HK-2 (cell line): Measurements from ENCODE around the gene LMO2.

Experiments used
- DNase-seq: peaks from one replicate; pipeline ENCODE4 v3.0.0-alpha.2; 2018; ENCODE audit not compliant: unreplicated experiment

LMO2 gene

GRCh38 chr11:33913991-33914390 is 22.1 kb upstream of the LMO2 start:
- no peak for DNase-seq

DNA sequence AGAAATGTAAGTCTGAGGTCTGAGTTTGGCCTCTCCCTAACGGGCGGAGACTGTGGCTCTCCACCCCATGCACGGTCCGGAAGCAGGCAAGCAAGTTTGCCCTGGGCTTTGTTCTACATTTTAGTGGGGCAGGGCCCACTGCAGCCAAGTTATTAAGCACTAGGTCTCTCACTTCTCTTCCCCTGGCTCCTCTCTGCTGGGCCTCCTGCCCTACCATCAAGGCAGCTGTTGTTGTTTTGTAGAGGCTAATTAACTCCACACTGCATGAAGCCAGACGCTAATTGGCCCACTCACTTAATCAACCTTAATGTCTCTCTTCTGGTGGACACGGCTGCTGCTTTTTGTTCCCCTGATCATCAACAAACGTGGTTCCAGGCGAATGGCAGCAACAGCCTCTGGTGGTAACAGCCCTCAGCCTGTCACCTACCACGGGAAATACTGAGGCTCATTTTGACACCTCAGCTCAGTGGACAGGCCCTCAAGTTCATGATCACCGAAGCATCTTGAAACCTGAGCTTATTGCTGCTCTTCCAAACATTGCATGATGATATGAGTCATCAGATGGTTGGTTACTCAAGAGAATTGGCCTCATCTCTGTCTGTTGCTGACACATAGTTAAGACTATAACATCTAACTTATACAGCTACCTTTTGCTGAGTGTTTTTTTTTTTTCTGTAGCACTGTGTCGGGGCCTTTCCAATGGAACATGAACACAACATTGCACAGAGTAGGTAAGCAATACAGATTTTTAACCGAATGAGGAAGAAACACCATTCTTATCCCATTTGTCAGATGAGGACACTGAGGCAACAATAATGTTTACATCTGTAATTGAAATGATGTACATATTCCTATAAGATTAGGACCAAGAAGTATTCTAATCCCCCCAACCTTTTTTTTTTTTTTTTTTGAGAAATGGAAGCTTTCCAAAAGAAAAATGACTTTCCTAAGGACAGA is 20.8 kb upstream of the LMO2 start:
- DNase-seq, result peak; percentile 8

DNA sequence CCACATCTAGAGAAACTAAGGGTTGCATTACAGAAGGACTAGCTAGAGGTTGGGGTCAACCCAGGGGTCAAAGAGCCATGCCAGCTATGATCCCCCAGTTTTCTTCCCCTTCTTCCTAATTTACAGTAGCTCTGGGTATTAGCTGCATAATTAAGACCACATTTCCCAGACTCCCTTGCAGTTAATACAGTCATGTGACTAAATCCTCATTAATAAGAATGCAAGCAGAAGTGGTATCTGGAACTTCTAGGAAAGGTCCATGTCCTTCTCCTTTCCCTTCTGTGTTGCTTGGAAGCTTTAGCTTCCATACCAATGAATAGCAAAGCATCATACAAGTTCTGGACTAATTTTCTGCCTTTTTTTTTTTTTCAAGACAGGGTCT is 19.1 kb upstream of the LMO2 start:
- DNase-seq, result no peak

GRCh38 chr11:33910296-33910957 is 18.6 kb upstream of the LMO2 start:
- no peak for DNase-seq

- no peak for DNase-seq
Observed at GRCh38 chr11:33909552-33909951, 17.7 kb upstream of the LMO2 start.

DNA sequence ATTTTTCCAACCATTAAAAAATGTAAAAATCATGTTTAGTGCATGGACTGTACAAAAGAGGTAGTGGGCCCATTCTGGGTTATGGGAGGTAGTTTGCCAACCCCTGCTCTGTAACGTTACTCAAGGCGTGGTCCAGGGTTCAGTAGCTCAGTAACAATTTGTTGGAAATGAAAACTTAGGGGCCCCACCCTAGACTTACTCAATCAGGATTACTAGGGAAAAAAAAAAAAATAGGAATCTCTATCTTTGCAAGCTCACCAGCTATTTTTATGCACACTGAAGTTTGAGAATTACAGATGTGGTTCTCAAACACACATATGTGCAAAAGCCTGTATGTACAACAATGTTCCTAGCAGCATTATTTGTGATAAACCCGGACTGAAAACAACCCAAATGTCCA is 17.3 kb upstream of the LMO2 start:
- DNase-seq, result no peak

DNA sequence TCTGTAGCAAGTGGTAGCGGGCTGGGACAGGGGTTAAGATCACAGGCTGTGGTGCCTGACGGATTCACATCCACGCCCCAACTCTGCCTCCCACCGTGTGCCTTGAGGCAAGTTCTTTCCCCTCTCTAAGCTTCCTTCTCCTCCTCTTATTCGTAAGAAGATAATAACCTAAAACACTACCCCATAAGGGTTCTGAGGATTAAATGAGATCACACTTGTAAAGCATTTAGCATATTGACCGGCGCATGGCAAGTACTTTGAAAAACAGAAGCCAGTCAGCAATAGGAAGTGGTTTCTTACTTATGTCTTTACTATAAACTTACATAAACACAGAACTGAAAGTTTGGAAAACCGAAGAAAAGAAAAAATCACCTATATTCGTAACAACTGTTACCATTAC is 15.5 kb upstream of the LMO2 start:
- no peak for DNase-seq

- no peak for DNase-seq
Observed at GRCh38 chr11:33906484-33907186, 14.8 kb upstream of the LMO2 start.

- DNase-seq, result no peak
Observed at GRCh38 chr11:33904102-33904501, 12.2 kb upstream of the LMO2 start.

- no peak for DNase-seq
Observed at GRCh38 chr11:33900159-33900840, 8.4 kb upstream of the LMO2 start.

DNA sequence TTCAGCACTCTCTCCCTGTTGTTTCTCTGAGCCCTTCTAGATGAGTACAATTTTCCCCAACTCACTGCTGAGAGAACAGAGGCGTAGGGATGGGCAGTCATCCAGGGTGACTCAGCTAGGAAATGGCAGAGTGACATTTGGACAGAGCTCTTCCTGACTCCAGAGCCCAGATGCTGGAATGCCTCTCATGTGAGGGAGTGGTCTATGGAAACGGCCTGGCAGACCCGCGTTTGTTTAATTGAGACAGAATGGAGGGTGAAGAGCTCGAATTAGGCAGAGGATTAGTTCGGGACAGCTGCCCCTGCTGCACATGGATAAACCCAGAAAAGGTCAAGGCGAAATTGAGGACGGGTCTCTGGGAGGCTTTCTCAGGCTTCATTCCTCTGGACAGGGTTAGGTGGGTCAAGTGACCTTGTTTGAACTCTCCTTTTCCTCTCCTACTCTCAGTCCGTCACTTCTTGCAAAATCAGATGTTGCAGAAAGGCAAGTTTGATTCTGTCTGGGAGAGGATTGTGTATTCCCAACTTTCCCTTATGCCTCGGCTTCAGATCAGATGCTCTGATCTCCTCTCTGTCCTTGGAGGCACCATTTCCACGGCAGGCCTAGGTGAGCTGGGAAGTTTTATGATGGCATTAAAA is 7.6 kb upstream of the LMO2 start:
- DNase-seq, result peak; percentile 1

- DNase-seq, result no peak
Observed at GRCh38 chr11:33898957-33899356, 7.1 kb upstream of the LMO2 start.

- DNase-seq, result no peak
Observed at GRCh38 chr11:33897761-33898375, 6.0 kb upstream of the LMO2 start.

- no peak for DNase-seq
Observed at GRCh38 chr11:33896911-33897310, 5.0 kb upstream of the LMO2 start.

DNA sequence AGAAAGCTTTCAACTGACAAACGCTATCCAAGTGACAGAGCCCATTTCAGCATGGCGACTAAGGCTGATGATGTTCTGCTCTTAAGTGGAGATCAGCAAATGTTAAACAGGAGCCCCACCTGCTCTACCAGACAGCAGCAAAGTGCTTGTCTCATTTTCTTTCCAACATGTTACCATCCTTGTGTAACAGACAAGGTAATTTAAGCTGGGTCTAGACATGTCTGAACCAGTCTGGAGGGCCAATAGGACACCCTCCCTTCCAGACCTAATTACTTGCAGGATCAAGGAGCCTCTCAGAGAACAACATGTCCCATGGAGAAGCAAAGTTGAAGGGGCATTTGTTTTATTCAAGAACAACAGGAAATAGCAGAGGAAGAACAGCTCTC is 3.9 kb upstream of the LMO2 start:
- DNase-seq, result no peak

DNA sequence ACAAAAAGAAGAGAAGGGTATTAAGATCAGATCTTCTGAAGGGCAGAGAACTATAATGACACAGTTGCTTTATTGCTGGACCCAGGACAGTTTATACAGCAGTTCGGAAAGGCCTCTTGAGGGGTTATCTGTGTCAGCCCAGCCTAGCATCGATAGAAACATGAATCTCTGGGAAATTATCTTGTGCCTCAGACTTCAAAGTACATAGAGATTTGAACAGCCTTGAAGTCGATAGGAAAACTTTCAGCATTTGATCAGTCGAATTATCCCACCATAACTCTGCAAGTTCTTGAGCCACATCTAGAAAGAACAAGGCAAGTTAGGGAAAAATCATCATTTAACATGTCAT is 2.5 kb upstream of the LMO2 start:
- DNase-seq, result no peak

DNA sequence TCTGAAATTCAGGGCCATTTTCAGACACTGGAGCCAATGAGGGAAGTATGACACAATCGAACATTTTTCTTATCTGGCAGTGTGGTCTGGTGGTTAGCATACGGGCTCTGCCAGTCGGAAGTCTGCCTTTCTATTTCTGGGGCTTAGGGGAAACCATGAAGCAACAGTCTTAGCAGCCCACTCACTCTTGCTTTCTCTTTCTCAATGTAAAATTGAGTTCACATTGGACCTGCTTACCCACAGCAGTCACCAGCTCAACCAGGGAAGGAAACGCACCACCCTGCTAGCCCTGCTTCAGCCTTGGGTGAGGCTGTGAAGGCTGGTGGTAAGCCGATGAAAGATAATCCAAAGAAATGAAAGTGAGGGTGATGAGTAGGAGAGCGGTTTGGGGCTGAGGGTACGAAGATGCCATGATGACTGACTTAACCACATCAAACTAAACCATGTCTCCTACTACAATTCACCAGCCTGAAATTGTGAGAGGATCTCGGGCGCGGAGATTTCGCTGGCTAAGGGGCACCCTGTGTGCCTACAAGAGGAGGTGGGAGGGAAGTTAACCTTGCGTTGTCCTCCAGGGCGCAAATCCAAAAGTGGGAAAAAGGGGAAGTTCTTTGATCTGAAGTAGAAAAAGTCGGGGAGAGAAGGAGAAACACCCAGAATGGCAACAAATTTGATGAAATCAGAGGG is 2.0 kb upstream of the LMO2 start:
- DNase-seq, result no peak

- no peak for DNase-seq
Observed at GRCh38 chr11:33892906-33893594, 1.2 kb upstream of the LMO2 start.

GRCh38 chr11:33889821-33890378 is 2.0 kb downstream of the LMO2 start:
- no peak for DNase-seq

- DNase-seq, result no peak
Observed at GRCh38 chr11:33889296-33889695, 2.6 kb downstream of the LMO2 start.
